DMS53 treated with DMSO at 0.1 percent for 48 hours (cell line): ENCODE data around the gene VPS52.
"Not testable (repeated sequence)": the region's sequence is repeated elsewhere in the genome, so short reads cannot be mapped to it uniquely, and the experiment has no call there.

Experiments
- DNase-seq: peaks from one replicate; lab custom pipeline; 2025; ENCODE audit not compliant: unreplicated experiment; lab: John Stamatoyannopoulos, UW

Gene VPS52

DNA sequence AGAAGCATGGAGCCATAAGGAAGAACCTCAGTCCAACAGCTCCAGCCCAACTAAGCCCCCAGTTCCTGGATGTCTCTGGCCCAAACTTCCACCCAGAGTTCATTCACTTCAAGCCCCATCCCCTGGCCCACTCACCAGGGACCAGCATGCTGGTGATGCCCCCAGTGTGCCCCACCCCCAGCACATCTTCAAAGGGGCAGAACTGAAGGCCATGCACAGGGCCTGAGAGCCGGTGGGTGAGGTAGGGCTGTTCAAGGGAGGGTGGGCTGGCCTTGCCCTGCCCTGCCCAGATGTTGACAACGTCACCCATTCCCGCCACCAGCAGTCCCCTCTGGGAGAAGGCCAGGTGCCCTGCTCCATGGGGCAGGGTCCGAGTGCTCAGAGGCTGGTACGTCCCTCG, 8.9 kb upstream of the VPS52 start:
- DNase-seq: no peak

DNA sequence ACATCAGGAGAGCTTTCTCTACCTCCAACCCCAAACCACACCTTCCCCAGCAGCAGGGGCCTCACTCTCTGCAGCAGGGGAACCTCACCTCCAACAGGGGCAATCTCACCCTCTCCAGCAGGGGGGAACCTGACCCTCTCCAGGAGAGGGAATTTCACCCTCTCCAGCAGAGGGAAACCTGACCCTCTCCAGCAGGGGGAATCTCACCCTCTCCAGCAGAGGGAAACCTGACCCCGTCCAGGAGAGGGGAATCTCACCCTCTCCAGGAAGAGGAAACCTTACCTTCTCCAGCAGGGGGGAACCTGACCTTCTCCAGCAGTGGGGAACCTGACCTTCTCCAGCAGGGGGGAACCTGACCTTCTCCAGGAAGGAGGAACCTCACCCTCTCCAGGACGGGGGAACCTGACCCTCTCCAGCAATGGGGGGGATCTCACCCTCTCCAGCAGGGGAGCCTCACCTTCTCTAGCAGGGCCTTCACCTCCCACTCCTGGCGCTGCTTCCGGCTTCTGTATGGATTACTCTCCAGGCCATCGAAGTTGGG, 8.4 kb upstream of the VPS52 start:
- peak; percentile 47 for DNase-seq

DNA sequence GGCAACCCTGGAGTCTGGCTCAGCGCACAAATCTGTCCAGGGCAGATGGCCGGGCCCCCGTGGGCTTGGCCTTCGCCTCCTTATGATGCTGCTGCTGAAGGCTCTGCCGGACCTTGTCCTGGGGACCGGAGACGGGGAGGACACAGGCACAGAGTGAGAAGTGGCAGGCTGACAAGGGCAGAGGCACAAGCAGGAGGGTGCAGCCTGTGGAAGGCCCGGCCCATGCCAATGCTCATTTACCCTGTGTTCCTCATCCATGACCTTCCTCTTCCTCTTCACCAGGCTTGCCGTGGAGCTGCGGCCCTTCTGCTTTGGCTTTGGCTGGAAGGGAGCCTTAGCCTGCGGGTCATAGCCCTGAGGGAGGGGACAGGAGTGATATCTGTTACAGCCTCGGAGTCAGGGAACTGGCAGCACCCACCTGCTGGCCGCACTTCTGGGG, 7.6 kb upstream of the VPS52 start:
- no peak for DNase-seq

DNA sequence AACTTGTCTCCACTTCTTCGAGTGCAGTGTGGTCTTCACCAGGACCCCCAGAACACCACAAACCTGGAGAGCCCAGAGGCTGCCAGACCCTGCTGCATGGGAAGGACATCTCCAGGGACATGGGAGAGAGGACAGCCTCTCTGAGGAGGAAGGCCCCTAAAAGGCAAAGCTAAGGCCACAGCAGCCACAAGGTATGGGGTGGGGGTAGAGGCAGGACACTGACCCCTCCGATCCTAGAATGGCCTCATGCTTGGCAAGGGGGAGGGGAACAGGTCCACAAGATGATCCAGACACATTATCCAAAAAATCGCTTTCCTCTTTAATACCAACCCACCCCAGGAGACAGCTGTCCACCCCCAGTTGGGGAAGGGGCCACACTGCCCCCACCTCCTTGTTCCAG, 7.1 kb upstream of the VPS52 start:
- DNase-seq: no peak

DNA sequence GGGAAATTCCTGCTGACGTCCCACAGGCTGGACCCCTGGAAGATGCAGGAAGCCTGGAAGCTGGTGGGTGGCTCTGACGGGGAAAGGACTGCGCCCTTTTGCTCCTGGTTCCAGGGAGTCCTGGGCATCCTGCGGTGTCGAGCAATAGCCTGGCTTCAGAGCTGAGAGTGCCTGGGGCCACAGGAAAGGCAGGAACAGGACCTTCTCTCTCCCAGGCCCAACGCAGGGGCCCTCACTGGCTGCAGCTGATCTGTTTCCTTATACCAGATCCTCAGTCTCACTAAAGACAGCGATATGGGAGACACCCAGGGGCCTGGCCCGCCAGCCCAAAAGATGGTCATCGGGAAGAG, 6.7 kb upstream of the VPS52 start:
- no peak for DNase-seq

DNA sequence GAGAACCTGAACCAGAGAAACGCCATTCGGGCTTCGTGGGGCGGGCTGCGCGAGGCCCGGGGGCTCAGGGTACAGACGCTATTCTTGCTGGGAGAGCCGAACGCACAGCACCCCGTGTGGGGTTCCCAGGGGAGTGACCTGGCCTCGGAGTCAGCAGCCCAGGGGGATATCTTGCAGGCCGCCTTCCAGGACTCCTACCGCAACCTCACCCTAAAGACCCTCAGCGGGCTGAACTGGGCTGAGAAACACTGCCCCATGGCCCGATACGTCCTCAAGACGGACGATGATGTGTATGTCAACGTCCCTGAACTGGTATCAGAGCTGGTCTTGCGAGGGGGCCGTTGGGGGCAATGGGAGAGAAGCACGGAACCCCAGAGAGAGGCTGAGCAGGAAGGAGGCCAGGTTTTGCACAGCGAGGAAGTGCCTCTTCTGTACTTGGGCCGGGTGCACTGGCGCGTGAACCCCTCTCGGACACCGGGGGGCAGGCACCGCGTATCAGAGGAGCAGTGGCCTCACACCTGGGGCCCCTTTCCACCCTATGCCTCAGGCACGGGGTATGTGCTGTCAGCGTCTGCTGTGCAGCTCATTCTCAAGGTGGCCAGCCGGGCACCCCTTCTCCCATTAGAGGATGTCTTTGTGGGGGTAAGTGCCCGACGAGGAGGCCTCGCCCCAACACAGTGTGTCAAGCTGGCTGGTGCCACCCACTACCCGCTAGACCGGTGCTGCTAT, 6.2 kb upstream of the VPS52 start:
- DNase-seq: no peak

DNA sequence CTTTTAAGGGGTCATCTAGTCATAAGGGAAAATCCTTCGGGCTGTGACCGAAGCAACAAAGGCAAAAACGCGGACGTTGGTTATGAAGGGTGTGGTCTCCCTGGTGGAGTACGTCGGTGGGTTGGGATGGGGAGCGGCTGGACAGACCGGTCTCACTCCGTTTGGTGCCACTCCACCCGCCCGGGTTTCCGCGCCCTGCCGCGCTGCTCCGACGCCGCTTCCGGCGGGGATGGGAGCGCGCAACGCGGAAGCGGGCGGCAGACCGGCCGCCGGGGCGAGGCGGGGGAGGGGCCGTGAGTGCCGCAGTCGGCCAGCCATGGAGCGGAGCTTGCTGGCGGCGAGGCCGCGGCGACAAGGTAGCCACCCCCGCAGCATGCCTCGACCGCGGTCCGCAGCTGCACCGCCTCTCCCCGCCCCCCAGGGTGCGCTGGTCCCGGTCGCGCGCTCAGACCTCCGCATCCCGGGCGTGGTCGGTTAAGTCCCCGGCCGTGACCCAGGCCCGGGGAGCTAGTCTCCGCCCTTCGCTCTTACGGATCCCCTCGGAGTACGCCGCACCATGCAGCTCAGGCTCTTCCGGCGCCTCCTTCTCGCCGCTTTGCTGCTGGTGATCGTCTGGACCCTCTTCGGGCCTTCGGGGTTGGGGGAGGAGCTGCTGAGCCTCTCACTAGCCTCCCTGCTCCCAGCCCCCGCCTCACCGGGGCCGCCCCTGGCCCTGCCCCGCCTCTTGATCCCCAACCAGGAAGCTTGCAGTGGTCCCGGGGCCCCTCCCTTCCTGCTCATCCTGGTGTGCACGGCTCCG, 5.4 kb upstream of the VPS52 start, which contains the start of gene B3GALT4:
Gene B3GALT4, plus strand, starts transcription at position 260 of the 799 bp plus-strand sequence. Its CDS starts 297 bp downstream, at position 557.
- DNase-seq: peak; percentile 84

DNA sequence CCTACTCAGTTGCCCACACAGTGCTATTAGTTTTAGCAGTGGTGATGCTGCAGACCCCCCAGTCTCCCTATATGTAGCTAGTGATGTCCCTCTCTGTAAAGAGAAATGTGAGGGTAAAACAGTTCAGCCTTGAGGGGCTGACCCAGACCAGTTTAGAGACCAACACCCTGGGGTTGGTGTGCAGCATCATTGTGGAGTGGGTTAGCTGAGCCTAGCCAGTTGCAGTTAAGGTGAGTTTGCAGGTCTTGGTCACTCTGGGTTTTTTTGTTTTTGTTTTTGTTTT, 4.8 kb upstream of the VPS52 start:
- no peak for DNase-seq

DNA sequence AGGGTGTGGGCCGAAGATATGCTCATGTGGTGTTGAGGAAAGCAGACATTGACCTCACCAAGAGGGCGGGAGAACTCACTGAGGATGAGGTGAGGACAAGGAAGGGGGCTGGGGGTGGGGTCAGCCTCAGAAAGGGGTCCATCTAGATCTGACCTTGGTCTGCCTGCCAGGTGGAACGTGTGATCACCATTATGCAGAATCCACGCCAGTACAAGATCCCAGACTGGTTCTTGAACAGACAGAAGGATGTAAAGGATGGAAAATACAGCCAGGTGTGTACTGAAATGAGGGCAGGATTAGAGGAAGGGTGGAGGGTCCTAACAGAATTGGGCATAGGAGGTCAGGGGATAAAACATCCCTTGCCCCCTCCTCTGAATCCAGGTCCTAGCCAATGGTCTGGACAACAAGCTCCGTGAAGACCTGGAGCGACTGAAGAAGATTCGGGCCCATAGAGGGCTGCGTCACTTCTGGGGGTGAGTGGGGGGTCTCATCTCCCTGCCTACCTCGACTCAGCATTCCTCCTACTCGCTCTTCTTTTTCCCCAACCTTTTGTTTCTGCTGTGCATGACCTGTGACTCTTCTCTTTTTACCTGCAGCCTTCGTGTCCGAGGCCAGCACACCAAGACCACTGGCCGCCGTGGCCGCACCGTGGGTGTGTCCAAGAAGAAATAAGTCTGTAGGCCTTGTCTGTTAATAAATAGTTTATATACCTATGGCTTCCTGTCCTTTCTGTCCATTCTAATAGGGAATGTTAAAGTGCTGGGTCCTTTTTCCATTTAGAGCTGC, 4.3 kb upstream of the VPS52 start:
- DNase-seq: not testable (repeated sequence)

DNA sequence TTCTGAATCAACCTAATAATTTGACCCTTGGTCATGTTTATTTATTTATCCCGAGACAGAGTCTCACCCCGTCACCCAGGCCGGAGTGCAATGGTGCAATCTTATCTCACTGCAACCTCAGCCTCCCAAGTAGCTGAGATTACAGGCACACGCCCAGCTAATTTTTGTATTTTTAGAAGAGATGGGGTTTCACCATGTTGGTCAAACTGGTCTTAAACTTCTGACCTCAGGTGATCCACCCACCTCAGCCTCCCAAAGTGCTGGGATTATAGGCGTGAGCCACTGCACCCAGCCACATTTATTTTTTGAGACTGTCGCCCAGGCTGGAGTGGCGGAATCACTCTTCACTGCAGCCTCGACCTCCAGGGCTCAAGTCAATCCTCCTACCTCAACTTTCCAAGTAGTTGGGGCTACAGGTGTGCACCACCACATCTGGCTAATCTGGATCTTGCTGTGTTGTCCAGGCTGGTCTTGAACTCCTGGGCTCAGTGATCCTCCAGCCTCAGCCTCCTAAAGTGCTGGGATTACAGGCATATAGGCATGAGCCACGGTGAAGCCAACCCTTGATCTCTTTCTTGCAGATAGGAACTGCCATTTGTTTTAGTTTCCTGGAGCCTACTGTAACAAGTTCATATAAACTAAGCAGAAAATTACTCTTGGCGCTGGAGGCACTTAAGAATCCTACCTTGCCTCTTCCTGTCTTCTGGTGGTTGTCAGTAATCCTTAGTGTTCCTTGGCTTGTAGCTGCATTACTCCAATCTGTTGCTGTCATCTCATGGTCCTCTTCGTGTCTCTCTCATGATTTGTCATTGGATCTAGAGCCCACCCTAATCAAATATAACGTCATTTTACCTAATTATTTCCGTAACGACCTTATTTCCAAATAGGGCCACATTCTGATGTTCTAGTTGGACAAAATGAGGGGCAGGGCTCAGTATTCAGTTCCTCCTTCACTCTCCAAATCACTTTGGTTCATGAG, 2.5 kb upstream of the VPS52 start:
- no peak for DNase-seq

DNA sequence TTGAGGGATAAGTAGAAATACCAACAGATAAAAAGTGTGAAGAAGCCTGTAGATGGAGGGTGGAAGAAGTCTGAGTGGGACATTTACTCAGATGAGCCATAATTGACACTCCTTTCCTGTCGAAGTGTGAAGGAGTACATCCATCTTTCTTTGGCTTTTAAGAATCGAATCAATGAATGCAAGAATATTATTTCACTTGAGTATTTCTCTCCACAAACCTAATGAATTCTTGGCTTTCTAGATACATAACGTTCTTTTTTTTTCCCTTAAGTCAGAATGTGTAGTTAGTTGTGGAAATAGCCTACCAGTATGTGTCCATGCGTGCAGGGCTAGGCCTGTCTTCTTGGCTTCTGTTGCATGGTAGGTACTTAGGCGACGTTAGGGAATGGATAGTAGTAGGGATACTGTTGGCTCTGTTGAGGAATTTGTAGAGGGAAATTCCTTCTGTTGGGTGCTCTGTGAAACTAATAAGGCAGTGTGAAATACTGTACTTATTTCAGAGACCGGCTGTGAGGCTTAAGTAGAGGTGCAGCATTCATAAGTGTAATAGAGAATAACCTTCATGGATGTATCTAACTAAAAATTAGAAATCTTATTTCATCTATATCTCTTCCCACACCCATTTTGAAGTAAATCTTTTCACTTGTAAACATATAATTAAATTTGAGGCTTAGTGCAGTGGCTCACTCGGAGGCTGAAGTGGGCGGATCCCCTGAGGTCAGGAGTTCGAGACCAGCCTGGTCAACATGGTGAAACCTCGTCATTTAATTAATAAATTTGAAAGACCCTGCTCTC, 1.6 kb upstream of the VPS52 start:
- no peak for DNase-seq

DNA sequence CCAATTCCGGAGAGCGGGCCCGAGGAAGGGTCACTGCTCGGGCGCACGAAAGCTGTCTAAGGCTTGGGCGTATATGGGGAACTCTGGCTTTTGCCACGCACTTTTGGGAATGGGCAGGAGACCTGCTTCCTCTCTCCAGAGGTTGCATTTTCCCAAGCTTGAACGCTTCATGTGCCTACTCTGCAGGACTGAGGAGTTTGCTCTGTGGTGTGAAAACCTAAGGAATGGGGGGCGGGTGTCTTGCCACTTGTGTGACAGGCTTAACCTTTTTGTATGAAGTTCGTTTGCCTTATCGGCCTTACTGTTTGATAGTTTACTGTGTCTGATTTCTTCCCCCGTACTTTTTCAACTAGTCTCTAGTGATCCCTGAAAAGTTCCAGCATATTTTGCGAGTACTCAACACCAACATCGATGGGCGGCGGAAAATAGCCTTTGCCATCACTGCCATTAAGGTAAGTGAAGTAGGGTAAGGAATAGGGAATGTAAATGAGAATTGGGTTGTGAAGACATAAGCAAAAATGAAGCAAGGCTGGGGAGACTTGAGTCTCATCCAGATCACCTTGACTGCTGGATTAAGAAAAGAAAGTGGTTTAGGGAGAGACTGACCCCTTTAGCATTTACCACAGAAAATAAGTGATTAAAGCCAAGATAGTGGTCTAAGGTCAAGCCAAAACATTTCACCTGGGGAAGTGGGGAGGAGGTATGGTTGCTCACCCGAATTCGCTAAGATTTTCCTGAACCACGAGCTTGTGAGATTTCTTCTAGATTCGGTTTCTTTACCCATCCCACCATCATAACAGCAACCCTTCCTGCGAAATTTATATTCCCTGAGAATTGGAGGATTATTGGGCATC, 826 bp upstream of the VPS52 start:
- no peak for DNase-seq

DNA sequence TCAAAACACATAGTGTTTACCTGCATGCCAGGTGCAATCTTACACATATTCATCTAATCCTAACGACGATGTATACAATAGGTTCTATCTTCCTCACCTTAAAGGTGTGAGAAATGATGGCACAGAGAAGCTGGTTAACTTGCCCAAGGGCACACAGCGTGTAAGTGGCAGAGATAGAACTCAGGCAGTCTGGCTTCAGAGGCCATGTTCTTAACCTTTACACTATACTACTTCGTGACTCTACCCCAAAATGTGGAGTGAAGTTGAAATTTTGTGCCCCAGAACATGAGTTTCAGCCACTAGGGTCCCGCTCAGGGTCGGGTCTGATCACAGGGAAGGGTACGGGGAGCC, 584 bp downstream of the VPS52 start:
- DNase-seq: no peak

DNA sequence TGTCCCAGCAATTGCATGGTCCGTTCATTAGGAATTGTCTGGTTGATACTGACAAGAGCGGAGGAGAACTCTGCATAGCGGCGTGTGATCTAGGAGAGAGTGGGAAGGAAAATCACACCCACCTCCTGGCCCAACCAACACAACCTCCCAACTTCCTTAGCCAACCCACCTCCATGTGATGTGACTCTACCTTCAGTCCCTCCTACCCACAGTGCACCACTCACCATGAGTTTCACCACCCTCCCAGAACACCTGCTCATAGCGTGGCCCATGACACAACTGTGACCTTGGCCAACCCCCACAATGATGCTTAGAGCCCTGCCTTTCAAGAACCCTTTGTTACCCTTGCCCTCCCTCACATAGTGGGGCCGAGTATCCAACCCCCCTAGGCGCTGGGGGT, 7.7 kb downstream of the VPS52 start:
- no peak for DNase-seq

DNA sequence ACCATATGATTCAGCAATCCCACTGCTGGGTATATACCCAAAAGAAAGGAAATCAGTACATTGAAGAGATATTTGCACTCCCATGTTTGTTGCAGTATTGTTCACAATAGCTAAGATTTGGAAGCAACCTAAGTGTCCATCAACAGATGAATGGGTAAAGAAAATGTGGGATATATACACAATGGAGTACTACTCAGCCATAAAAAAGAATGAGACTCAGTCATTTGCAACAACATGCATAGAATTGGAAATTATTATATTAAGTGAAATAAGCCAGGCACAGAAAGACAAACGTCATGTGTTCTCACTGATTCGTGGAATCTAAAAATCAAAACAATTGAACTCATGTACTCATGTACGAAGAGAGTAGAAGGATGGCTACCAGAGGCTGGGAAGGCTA, 9.2 kb downstream of the VPS52 start:
- DNase-seq: not testable (repeated sequence)

DNA sequence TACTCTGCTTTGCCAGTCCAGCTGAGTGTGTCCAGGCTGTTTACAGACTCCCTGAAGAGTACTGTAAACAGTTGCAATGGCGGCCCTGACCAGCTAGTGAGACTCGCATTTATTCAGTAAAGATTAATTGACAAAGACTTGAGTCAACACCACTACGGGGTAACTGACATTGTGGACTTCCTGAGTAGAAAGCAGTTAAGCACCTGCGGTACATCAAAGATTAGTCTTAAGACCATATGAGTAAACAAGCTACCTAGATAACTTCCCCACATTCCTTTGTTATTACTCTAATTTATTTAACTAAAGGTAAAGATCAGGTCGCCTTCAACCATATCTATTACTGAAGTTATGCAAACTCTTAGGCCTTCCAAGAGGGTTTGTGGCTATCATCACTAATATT, 12.6 kb downstream of the VPS52 start:
- no peak for DNase-seq

DNA sequence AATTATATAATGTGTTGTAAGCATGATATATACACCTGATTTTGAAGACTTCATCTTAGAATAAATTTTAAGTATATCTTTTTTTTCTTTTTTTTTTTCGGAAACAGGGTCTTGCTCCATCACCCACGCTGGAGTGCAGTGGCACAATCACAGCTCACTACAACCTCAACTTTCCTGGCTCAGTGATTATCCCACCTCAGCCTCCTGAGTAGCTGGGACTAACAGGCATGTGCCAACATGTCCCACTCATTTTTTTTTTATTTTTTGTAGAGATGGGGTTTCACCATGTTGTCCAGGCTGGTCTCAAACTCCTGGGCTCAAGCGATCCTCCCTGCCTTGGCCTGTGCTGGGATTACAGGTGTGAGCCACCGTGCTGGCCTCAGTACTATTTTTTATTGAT, 17.1 kb downstream of the VPS52 start:
- DNase-seq: no peak

DNA sequence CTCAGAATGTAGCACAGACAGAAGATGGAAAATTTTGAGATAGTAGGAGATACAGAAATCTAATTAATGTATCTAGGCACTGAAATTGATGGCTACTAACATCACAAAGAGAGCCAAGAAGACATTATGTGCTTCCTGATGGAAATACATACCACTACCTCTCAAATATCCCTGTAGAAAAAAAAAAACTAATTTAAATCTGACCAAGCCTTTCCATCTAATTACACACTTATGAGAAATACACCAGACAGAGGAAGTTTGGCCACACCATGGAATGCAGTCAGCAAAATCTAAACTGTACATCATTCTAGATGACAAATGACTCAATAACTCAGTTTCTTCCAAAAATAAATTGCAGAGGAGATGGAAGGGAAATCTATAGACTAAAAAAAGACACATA, 18.9 kb downstream of the VPS52 start:
- no peak for DNase-seq
